Stimulated activated CD8-positive, alpha-beta memory T cell treated with anti-CD3 and anti-CD28 coated beads, Interleukin-2, amount 100 ng/mL, for 48 hours (primary cell): ENCODE measurements around the gene ATP2C2.

Source experiments
- DNase-seq, 2 donors: peaks; one replicate each; pipeline ENCODE4 v3.0.0-alpha.2; 2020; ENCODE audit warnings: low read depth in 2 of 2

Gene ATP2C2

DNA sequence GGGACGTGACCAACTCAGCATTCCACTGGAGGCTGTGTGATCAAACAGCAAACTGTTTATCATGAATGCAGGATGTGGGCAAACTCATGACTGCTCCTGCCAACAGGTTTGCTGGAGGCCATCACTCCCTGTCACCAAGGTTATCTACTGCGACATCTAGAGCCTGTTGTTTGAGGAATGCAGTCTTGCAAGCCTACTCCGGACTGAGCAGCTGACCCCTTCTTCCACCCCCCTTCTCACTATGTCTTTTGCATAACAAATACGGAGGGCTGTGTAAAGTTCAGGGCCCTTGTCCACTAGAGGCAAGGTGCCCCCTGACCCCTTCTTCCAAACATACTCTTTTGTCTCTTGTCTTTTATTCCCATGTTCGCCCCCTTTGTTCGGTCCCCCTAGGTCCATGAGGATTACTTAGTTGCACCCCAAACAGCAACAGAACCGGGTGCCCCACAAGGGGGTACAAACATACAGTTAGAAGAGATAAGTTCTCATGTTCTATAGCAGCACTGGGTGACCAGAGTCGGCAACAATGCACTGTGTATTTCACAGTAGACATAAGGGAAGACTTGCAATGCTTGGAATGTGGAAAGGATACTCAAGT lies 107.4 kb downstream of the ATP2C2 start:
- no peak for DNase-seq

DNA sequence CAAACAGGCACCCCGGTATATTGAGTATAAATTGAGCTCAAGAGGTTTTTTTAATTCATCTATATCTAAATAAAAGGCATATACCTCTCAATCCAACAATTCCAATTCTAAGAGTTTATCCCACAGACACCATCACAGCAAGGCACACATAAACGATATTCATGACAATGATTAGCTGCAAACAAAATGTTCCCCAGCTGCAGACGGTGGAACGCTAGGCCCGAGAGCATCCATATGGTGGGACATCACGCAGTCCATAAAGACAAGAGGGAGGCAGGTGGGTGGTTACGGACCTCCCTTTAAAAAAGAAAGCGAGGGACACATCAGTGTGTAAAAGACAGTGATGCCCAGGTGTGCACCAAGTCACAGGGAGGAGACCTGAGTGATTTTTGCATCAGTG lies 108.1 kb downstream of the ATP2C2 start:
- DNase-seq, result no peak

DNA sequence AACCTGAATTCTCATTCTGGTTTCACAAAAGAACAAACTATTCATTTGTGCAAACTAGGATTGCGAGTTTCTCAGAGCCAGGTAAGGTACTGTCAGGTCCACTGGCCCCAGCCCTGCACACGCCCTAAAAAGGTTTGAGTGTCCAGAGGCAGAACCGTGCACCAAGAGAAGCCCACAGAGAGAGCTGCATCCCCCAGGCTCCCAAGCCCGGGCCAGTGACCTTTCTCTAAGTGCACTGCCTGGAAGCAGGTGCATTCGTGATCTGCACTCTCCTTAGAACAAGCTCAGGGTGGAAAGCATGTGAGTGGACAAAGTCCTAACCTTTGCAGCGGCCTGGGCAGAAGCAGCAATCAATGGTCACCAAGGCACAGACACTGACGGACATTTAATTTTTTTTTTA lies 109.3 kb downstream of the ATP2C2 start:
- no peak for DNase-seq

DNA sequence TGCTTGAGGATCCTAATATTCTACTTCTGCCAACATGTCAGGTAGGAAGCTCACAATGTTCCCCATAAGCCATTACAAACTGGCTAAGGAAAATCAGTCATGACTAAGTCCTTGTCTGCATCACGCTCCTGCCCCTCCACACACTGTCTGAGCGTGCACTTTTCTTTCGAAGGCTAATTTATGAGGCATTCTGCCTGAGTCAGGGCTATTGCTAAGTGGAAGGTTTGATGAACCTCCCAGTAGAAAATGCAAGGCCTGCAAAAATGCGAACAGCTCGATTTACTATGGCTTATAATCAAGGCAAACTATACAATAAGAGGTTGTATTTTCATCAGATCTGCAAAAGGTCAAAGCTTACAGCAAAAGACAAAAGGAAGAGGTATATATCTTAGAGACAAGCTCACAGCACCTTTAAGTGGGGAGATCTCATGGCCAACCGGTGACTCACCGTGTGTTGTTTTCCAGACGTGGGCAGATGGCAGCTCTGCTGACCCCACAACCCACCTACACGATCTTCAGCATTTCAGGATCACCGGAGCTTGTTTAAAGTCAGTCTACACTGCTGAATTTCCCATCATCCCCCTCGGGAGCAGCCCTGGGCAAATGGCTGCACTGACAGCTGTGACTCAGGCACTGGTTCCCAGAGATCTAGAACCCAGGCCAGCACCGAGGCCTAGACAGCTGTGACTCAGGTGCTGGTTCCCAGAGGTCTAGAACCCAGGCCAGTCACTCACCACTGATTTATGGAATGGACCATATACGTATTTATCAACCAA lies 110.0 kb downstream of the ATP2C2 start:
- DNase-seq, result no peak

DNA sequence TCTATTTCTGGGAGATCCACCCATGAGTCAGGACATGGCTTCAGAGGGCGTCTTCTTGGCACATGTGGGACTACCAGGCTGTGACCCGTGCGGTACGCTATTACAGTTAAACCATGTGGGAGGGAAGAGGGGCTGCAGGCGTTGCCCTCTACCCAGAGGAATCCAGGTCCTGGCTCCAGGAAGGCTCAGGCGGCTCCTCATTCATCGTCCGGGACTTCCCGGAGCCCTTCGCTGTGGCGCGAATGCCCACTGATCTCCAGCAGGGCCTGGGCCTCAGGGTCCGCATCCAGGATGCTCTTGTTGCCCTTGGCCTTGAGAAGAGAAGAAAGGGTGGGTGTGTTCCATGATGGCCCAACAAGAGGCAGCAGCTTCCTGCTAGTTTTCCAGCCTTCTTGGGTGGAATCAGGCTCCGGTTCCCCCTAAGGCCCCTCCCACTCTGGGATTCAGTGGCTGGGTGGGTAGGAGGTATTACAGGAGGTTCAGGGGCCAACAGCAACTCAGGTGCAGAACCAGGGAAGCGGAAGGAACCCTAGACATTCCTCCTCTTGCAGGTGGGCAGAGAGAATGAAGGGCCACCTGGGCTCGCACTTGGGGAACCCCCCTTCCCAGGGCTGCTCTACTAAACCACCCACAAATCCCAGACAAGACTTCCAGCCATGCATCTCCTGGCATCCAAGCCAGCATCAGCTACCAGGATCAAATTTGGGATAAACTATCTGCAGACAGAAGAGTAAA lies 111.5 kb downstream of the ATP2C2 start:
- no peak for DNase-seq

GRCh38 chr16:84481051-84481735 lies 112.9 kb downstream of the ATP2C2 start:
- no peak for DNase-seq

DNA sequence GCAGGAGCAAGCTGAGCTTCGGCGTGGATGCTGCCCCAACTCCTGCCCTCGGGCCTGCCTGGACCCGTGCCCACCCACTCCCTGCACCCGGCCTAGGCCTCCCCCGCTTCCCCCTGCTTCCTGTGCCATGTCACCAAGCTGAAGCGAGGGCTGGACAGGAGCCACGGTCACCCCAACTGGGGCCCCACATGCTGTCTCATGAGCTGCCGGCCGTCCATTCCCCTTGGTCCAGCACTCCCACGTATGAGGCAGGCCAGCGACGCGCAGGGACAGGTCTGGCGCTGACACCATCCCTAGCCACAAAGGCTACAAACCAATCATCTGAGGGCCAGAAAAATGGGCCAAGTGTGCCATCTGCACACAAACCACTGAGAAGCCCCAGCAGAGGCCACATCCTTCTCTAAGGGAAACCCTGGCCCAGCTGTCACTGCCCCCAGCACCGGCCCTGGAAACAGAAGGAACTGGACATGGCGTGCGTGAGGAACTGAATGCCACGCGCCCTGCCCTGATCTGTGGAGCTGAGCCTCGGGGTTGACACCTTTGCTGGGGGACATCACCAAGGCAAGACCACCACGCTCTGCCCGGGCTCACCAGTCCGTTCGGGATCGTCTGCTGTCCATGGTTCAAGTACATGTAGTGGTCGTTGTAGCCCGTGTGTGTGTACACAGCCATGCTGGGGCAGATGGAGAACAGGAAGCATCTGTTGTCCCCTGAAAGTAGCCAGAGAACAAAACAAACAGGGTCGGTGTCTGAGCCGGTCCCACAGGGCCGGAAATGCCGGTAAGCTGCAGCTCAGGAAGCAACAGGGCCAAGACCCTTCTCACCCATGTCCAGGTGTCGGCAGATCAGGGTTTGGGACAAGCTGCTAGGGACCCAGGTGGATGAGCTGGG lies 113.9 kb downstream of the ATP2C2 start:
- no peak for DNase-seq

DNA sequence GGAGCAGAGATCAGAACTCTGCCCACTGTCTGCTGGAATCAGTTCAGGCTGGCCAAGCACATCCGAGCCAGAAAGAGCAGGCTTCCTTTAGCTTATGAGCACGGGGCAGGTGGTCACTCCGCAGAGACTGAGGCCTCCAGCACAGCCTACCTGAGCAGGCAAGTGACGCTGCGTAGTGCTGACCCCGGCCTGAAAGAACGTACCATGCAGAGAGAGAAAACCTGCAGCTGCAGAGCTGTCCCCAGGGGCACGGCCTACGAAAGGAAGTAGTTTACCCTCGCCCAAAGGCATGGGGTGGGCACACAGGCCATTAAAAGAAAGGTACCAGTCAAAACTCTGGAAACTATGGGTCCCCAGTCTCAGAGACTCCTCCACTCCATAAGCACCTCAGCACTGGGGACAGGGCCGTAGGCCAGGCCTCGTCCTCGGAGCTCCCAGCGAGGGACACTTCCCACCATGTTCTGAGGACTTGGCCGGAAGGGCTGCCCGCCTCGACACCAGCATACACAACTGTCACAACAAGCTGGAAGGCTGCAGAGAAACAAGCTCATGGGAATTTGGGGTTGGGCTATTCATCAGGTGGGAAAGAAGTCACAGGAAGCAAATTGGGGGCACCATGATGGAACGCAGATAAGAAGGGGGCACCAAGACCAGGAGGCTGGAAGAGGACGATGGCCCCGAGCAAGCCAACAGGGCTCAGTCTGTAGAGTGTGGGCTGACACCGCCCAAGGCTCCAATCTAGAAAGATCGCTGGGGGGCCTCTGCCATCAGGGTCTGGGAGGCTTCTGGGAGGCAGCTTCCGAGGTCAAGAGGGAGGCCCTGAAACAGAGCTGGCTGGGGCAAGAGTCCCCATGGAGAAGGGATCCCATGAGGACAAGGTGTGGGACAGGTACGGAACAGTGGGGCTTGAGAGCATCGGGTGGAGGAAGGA lies 114.9 kb downstream of the ATP2C2 start:
- DNase-seq, result no peak

GRCh38 chr16:84483882-84484565 lies 115.7 kb downstream of the ATP2C2 start:
- no peak for DNase-seq

- DNase-seq, result no peak
These were observed 116.4 kb downstream of the ATP2C2 start for GRCh38 chr16:84484579-84485254.

DNA sequence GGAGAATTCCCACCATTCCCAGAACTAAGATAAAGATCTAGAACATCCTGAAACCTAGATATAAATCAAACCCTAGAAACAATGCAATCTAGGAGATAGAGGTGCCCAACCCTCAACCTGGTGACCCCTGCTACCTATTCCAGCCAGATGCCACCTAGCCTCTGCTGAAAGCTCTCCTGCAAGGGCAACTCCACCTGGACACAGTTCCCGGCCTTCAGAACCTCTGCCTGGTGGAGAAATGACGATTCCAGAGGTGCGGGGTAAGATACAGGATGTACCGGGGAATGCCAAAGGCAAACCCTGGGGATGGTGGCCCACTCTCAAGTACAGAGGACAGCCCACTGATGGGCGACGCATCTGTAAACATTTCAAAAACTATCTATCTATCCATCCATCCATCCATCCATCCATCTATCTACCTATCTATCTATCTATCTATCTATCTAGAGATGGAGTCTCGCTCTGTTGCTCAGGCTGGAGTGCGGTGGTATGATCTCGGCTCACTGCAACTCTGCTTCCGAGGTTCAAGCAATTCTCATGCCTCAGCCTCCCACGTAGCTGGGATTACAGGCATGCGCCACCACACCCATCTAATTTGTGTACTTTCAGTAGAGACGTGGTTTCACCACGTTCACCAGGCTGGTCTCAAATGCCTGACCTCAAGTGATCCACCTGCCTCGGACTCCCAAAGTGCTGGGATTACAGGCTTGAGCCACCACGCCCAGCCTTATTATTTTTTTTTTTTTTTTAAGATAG lies 117.1 kb downstream of the ATP2C2 start:
- no peak for DNase-seq

DNA sequence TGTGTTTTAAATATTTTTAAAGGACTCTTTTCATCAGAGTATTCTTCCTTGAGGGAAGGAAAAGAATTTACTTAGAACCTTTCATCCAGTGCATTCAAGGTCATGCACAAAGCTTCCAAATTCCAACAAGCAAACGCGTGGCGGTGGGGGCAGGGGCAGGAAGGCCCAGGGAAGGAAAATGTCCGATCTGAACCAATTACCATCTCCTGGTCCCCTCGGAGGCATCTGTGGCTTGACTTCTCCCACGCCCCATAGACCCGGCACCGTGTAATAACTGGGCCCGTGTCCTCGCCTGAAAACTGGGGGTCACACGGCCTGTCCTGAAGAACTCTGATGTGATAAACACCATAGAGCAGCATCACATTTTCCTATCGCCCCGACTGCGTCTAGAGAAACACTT lies 117.8 kb downstream of the ATP2C2 start:
- no peak for DNase-seq

DNA sequence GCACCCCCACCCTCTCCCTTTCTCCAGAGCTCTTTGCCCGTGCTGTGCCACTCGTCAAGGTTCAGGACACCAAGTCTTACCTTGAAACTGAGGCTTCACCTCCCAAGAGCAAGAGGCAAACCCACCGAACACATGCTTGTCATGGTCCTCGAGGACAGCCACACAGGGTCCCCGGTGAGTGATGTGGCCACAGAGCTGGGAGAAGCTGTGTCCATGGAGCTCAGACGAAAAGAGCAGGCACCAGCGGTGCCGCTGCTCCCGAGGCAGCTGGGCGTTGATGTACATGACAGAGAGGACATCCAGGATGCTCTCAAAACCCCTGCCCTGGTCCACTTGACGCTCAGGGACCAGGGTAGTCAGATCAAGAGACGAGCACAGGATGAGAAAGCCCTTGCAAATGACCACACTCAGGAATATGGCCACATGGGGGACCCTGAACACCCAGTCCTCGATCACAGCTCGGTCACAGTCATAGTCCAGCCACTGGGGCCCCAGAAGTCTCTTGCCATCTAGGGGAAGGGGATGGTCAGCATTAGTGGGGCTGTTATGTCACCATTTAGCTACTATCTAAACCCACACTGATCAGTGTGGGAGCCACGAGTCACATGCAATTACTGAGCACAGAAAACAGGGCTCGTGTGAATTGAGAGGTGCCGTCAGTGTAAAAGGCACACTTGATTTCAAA lies 118.4 kb downstream of the ATP2C2 start:
- DNase-seq, result no peak

- no peak for DNase-seq
These were observed 119.0 kb downstream of the ATP2C2 start for GRCh38 chr16:84487358-84487757.

DNA sequence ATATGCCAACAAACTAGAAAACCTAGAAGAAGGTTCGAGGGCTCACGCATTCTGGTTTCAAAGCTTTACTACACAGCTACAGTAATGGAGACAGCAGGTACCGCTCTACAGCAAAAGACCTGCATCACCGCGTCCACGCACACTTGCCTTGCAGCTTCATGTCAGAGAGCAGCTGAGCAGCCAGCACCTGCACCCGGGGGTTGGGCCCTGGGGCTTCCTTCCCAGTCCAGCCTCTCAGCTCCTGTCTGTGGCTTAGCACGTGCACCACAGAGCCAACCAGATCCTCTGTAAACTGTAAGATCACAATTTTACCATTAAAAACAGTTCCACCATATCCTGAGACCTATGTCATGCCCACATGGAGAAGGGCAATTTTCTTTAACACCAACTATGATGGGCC lies 120.8 kb downstream of the ATP2C2 start:
- DNase-seq, result no peak

DNA sequence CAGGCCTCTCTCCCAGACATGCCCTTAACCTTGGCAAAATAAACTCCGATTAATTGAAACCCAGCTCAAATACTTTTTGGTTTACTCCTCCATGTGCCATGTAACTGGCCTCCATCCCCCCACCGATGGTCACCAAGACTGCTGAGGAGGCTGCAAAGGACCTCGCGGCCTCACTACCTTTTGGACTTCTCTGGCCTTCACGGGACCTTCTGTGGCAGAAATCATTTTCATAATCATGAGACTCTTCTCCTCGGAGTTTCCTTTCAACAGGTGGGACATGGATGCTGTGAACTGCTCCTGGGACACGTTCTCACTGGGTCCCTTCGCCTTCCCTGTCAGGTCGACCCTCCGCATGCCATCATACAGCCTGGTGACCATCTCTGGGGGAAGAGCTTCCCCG lies 127.2 kb downstream of the ATP2C2 start:
- DNase-seq, result no peak

DNA sequence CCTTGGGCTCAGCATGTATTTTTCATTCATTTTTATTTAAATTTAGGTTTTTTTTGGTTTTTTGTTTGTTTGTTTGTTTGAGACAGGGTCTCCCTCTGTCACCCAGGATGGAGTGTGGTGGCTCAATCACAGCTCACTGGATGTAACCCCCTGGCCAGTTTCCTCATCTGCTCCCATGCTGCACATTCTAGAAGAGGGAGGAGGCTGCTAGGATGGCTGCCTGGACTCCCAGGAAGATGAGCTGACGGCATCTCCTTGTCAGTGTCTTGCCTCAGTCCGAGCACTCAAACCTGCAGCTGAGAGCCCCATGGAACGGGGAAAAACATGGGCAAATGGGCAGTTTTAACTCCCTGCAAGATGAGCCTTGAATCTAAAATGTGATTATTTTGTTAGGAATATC lies 128.7 kb downstream of the ATP2C2 start:
- no peak for DNase-seq
